GM12873 (cell line): ENCODE results near the gene ROR1.

Experiments used
- TF ChIP-seq, protein P1 (sequence below): IDR thresholded peaks from 2 replicates; pipeline ENCODE4 v1.5.1; 2012; ENCODE audit warnings: low read depth, mild to moderate bottlenecking, moderate library complexity, low read length, control low read depth; ENCODE audit not compliant: insufficient read depth; ENCODE audit errors: missing control alignments

ROR1 gene

DNA sequence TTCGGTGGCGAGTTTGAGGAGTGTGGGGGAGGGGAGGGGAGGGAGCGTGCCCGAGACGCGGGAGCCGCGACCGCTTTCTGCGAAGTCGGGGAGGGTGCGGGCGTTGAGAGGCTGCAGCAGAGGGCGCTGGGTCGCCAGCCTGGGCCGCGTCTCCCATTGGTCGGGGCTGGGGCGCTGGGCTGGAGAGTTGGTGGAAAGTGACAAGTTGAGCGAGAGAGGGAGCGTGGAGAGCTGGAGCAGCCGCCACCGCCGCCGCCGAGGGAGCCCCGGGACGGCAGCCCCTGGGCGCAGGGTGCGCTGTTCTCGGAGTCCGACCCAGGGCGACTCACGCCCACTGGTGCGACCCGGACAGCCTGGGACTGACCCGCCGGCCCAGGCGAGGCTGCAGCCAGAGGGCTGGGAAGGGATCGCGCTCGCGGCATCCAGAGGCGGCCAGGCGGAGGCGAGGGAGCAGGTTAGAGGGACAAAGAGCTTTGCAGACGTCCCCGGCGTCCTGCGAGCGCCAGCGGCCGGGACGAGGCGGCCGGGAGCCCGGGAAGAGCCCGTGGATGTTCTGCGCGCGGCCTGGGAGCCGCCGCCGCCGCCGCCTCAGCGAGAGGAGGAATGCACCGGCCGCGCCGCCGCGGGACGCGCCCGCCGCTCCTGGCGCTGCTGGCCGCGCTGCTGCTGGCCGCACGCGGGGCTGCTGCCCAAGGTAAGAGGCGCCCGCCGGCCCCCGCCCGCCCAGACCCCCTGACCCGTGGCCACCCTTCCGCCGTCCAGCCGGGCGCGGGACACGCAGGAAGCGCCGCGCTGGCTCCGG, at the start of gene ROR1:
TSS of gene ROR1 (plus strand) at position 203 of the 802 bp plus-strand sequence.
- TF ChIP-seq, protein P1, sequence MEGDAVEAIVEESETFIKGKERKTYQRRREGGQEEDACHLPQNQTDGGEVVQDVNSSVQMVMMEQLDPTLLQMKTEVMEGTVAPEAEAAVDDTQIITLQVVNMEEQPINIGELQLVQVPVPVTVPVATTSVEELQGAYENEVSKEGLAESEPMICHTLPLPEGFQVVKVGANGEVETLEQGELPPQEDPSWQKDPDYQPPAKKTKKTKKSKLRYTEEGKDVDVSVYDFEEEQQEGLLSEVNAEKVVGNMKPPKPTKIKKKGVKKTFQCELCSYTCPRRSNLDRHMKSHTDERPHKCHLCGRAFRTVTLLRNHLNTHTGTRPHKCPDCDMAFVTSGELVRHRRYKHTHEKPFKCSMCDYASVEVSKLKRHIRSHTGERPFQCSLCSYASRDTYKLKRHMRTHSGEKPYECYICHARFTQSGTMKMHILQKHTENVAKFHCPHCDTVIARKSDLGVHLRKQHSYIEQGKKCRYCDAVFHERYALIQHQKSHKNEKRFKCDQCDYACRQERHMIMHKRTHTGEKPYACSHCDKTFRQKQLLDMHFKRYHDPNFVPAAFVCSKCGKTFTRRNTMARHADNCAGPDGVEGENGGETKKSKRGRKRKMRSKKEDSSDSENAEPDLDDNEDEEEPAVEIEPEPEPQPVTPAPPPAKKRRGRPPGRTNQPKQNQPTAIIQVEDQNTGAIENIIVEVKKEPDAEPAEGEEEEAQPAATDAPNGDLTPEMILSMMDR: peak; percentile 38

DNA sequence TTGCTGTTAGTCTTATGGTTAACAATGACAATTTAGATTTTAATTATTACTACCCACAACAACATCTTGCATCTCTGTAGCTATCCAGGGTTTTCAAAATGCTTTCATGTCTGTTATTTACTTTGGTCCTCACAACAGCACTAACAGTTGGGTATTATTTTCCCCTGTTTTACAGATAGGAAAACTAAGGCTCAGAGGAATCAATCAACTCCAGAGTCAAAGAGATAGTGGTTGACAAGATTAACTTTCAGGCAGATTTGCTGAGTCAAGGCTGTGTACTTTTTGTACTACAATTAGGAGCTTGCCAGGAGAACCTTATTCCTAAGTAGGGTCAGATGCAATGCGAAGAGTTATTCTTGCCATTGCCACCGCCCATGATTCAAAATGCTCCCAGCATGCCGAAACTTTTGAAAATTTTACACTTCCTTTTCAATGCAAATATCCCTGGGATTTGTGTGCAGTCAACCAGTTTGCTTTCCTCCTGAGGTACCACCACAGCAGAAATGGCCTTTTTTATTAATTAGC, 49.4 kb upstream of the ROR1 start:
- TF ChIP-seq, protein P1: no peak

DNA sequence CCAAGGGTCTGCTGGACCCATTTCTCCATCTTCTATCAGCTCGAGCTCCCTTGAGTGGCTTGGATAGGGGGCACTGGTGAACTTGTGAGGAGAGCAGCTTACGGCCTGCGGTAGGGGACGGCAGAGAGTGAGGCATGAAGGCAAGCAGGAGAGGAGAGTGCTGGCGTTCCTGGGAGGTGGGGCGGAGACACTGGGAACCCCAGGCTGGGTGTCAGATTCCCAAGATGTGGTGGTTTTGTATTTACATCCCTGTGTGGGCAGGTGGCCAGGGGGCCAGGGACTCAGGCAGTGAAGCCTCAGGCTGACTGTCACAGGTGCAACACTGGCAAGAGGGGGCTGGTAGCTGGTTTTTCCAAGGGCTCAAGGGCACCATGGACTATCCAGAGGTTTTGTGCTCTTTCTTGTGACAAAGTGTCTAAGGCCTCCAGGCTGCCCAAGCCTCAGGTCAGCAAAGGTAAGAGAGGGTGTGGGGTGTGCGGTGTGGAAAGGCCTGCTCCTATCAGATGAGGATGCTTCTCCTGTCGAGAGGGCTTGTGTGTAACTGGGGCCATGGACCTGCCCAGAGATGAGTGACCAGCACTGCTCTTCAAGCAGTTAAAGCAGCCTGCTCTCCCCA, 45.1 kb upstream of the ROR1 start:
- TF ChIP-seq, protein P1: no peak

DNA sequence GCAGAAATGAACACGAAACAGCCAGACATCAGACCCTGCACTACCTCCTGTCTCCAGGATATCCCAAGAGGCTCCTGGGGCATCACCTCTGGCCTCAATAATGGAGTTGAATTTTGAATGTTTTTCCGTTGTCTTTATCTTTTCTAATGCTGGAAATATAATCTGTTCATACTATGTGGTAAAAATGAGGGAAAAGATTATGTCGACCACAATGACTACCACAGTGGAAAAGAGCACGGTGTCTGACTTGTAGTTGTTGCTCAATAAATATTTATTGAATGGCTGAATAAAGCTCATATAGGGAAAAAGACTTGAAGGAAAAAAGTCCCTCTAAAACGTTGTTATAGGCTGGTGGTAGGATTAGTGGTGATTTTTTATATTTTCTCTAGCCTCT, 44.6 kb upstream of the ROR1 start:
- TF ChIP-seq, protein P1: no peak

DNA sequence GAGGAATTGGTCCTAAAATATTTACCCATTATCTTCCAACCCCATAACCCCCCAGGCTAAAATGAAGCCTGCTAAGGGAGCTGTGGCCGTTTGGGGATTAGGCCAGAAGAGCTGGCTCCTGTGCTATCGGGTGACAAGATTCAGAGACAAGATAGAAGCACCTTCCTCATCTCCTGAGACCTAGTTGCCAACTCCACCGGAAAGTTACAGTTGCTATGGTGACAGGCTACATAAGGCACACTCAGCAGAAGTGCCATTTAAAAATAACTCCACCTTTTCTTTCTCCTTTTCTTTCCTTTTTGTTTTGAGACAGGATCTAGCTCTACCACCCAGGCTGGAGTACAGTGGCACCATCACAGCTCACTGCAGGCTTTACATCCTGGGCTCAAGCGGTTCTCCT, 43.6 kb upstream of the ROR1 start:
- TF ChIP-seq, protein P1: no peak

DNA sequence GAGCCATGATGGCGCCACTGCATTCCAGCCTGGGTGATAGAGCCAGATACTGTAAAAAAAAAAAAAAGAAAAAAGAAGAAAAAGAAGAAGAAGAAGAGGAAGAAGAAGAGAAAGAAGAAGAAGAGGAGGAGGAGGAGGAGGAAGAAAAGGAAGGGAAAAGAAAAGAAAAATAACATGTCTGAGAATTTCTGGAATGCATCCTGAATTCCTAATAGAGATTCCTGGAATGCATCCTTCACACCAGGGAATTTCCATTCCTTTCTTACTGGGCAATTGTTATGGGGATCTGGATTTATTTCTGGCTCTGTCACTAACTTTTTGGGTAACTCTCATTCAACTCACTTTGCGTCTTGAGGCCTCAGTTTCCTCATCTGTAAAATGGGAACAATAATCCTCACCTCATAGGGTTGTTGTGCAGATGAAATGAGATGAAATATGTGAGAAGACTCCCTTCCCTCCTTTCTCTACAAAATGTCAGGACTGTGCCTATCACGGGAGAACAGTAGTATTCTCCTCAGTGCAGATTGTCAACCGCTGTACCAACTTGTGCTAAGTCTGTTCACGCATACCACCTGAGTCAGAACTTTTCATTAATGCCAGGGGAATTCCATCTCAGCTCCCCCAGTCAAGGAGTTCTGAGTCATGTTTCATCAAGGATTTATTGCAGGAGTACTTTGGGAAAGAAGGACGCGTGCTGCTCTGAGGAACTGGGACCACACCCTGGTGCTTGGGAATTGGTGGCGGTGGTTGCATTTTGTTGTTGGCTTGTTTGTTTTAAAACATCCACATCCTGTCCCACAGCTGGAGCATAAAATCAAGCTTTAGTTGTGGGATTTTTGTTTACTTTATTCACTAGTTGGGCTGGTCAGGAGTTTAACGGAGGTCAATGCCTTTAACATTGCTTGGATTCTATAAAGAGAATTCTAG, 42.4 kb upstream of the ROR1 start:
- TF ChIP-seq, protein P1: no peak

DNA sequence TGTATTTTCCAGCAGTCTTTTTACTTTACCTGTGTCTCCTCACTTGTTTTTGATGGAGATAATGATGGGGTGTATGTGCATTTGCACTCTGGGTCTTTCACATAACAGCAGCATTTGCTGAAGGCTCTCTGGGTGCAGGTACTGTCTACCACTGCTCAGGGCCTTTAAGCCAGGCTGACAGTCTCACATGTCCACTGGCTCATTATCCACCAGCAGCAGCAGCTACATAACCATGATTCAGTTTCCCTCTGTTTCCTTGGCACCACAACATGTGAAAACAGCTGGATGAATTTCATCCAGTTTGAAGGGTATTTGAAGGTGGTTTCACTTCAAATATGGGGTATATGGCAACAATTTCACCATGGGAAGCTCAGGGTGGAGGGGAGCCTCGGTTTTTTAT, 41.2 kb upstream of the ROR1 start:
- TF ChIP-seq, protein P1: no peak
